Keratinocyte (primary cell): Measurements from ENCODE around the gene ZWINT.

Experiments used
- EZH2 ChIP-seq: IDR thresholded peaks from one replicate; pipeline ENCODE4 v1.6.1; 2012; ENCODE audit warnings: inconsistent platforms, mild to moderate bottlenecking, low read length, moderate library complexity
- TF ChIP-seq, protein P1 (sequence below), 3 experiments: IDR thresholded peaks in 1 of 3; conservative IDR thresholded peaks in 1 of 3; optimal IDR thresholded peaks in 1 of 3; 2 replicates in 2 of 3; 3 replicates in 1 of 3; pipeline versions ENCODE3 to v1.5.1; 2011; ENCODE audit warnings: low read length in 3 of 3, mild to moderate bottlenecking in 3 of 3, moderate library complexity in 2 of 3, control low read depth in 1 of 3, inconsistent platforms in 1 of 3; ENCODE audit not compliant: insufficient read depth in 2 of 3; ENCODE audit errors: extremely low read depth in 1 of 3

DNA sequence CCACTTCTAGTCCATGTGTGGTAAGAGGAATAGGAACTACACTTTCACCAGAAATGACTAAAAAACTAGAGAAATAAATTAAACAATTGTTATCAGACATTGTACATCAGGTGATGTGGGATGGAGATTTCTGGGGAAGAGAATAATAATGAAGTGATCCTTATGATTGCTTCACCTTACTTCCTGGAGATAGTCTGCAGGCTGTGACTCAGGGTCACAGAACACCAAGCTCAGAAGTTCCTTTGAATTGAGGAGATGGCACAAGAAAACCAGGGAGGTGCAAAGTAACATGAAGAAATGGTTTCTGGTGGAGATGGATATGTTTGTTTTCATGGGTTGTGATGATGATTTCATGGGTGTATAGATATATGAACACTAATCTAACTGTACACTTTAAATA, 44.5 kb downstream of the ZWINT start:
- TF ChIP-seq, protein P1, sequence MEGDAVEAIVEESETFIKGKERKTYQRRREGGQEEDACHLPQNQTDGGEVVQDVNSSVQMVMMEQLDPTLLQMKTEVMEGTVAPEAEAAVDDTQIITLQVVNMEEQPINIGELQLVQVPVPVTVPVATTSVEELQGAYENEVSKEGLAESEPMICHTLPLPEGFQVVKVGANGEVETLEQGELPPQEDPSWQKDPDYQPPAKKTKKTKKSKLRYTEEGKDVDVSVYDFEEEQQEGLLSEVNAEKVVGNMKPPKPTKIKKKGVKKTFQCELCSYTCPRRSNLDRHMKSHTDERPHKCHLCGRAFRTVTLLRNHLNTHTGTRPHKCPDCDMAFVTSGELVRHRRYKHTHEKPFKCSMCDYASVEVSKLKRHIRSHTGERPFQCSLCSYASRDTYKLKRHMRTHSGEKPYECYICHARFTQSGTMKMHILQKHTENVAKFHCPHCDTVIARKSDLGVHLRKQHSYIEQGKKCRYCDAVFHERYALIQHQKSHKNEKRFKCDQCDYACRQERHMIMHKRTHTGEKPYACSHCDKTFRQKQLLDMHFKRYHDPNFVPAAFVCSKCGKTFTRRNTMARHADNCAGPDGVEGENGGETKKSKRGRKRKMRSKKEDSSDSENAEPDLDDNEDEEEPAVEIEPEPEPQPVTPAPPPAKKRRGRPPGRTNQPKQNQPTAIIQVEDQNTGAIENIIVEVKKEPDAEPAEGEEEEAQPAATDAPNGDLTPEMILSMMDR (optimal IDR thresholded peaks at IDR 0.05 in 1 of 3, IDR thresholded peaks at IDR 0.05 in 1 of 3, conservative IDR thresholded peaks at IDR 0.05 in 1 of 3; ENCODE audit: extremely low read depth in 1 of 3, insufficient read depth in 2 of 3, low read length in 3 of 3) = no peak
- no peak for TF ChIP-seq EZH2
